HG03575 (cell line): ENCODE data around the gene DNAJC15.
A peak's percentile ranks its signal among the peaks of the same experiment; 100 is the strongest.
"Not testable (repeated sequence)": the region's sequence is repeated elsewhere in the genome, so short reads cannot be mapped to it uniquely, and the experiment has no call there.

Source experiments
- ATAC-seq: cut with Tn5 transposase; IDR thresholded peaks from one replicate; pipeline ENCODE4 v1.9.1; 2021; ENCODE audit not compliant: unreplicated experiment, insufficient number of reproducible peaks, low FRiP score; ENCODE audit errors: extremely low read depth

Gene DNAJC15

DNA sequence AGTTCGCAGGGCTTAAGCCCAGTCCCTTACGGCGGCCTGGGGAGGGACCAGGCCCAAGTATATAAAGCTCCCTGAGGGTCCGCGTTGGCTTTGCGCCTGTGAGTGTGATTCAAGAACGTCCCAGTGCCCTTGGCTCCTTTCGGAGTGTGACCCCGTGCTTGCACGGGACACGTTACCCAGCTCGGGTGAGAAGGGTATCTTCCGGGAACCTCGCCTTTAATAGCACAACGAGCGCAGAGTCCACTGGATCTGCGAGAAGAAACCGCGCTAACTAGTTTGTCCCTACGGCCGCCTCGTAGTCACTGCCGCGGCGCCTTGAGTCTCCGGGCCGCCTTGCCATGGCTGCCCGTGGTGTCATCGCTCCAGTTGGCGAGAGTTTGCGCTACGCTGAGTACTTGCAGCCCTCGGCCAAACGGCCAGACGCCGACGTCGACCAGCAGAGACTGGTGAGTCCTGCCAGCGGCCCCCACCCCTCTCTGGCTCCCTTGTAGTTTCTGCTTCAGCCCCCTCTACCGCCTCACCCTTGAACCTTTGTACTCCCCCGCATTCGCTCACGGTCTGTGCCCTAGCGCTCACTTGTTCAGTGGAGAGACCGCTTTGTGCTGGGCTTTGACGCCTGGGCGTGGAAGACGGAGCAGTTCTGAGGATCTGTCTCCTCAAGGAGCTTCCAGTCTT lies at the start of gene DNAJC15:
Gene DNAJC15 (plus strand): TSS at position 298 of the 675 bp plus-strand sequence. CDS start 41 bp downstream, at position 339.
- ATAC-seq: peak; percentile 46

DNA sequence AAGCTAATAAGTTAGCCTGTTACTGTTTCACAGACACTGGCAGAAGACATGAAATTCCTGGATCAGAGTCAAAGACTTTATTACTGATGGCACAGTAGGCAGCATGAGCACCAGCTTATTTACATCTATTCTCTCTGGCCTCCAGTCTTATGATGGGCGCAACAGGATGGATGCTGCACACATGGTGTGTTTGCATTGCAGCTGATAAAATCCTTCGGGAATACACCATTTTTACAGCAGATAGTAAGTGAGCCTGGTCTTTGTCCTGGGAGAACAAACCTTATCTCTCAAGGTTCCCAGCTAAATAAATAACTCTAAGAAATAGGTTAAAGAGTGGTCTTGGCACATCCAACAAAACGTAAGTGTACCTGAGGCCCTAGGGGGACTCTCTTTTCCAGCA lies 47.3 kb upstream of the DNAJC15 start:
- no peak for ATAC-seq

DNA sequence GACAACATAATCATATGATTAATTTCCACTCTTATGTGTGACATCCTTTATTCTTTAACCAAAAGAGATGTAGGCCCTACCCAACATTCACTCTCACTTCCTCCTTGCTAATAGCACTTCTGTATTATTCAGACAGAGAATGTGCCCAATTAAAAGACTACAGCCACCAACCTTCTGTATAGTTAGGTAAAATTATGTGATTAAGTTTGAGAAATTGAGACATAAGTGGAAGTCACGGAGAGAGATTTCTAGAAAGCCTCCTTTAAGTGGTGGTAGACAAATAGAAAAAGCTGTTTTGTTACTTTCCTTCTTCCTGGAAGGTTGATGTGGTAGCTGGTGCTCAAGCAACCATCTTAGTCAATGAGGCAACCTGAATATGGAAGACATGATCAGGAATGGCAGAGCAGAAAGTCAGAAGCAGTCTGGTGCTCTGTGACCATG lies 46.1 kb upstream of the DNAJC15 start:
- no peak for ATAC-seq

DNA sequence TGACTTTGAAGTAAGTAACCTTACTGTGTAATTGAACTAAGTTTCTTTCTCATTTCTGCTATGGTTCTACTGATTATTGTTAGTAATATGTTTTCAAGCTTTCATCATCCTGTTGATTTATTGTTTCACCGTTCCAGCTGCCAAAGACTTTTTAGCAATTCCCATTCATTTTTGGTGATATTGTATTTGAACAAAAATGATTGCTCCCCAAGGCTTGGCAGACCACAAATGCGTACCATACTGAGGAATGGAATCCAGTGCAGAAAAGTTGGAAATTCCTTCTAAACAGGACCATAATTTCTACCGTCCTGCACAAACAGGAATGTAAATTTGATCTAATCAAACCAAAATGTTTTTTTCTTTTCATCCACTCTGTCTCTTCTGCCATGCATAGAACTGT lies 42.1 kb upstream of the DNAJC15 start:
- no peak for ATAC-seq

DNA sequence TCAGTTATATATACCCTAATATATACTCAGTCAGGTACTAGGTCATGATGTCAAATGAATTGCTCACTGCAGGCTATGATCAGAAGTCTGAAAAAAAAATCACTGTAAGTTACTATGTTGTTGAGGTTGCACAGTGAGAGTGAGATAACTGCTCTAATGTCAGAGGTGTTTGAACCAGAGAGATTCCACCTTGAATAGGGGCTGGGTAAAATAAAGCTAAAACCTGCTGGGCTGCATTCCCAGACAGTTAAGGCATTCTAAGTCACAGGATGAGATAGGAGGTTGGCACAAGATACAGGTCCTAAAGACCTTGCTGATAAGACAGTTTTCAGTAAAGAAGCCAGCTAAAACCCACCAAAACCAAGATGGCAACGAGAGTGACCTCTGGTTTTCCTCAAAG lies 41.5 kb upstream of the DNAJC15 start:
- no peak for ATAC-seq

DNA sequence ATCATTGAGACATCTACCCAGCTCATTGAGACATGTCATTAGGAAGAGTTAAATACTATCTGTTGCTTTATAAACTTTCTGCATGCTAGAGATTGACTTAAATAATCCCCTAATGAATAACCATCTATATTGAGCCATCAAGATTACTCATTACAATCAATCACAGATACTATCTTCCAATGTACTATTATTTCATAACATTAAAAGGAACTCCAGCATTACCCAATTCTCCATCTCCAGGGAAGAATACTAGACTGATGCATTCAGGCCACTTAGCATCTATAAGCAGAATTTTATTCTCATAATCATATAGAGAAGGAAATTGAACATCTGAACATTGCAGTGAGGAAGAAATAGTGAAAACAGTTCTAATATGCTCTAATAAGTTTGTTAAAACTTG lies 39.4 kb upstream of the DNAJC15 start:
- no peak for ATAC-seq

DNA sequence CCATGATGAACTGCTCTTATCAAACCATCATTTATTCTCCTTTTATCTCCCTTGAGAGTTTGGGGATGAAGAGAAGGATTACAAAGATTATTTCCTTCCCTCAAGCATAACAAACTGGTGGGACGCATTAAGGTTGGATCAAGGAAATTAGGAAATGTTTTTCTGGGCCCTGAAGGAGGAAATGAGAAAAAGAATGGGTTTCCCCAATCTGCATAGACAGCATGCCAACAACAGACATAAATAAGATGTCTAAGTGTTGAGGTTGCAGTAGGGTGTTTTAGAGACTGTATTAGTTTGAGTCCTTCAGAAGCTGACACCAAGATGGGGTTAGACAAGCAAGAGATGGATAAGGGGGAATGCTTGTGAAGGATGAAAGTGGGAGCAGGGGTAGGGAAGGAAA lies 38.7 kb upstream of the DNAJC15 start:
- ATAC-seq: no peak

DNA sequence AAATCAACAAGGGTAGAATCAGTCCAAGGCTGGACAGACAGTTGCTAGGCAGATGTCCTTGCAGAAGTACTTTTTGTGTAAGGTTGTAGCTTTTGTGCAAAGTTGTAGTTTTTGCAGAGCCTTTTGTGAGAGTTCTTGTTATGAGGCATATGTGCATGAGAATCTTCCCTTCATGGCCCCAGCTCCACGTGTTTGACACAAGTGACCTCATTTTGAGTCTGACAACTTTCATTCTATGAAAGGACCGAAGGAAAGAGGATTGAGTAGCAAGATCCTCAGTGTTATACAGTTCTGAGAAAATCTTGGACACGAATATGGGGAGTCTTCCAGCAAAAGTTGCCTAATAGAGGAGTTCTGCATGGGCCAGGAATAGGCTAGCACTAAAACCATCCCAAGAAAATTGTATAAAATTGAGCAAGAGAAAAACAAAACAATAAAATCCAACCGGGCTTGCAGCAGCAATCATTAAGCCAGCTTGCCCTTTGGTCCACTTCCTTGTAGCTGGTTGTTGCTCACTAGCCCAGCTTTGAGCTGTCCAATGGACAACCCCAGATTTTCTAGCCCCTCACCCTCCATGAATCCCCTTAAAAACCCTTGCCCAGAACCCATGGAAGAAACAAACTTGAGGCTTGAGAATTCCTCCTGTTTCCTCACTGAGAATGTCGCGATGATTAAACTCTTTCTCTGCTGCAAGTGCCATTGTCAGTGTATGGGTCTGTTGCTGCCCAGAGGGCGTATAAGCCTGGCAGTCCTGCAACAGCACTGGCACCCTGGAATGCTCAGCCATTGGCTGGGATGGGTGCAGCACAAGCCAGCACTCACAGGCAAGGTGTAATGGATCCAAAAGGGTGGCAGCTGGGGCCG lies 37.8 kb upstream of the DNAJC15 start:
- ATAC-seq: no peak

DNA sequence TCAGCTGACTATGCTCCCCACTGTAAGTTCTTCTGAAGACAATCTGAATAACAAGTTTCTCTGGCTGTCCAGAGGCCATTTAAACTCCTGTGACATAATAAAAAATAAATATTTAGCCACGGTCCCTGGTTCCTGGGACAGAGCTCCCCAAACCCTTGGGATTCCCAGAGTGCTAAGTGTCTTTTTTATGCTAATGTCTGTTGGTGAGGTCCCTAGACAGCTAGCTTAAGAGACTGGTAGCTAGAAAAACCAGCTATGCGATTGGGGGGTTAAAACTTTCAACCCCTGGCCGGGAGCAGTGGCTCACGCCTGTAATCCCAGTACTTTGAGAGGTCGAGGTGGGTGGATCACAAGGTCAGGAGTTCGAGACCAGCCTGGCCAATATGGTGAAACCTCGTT lies 37.2 kb upstream of the DNAJC15 start:
- no peak for ATAC-seq

DNA sequence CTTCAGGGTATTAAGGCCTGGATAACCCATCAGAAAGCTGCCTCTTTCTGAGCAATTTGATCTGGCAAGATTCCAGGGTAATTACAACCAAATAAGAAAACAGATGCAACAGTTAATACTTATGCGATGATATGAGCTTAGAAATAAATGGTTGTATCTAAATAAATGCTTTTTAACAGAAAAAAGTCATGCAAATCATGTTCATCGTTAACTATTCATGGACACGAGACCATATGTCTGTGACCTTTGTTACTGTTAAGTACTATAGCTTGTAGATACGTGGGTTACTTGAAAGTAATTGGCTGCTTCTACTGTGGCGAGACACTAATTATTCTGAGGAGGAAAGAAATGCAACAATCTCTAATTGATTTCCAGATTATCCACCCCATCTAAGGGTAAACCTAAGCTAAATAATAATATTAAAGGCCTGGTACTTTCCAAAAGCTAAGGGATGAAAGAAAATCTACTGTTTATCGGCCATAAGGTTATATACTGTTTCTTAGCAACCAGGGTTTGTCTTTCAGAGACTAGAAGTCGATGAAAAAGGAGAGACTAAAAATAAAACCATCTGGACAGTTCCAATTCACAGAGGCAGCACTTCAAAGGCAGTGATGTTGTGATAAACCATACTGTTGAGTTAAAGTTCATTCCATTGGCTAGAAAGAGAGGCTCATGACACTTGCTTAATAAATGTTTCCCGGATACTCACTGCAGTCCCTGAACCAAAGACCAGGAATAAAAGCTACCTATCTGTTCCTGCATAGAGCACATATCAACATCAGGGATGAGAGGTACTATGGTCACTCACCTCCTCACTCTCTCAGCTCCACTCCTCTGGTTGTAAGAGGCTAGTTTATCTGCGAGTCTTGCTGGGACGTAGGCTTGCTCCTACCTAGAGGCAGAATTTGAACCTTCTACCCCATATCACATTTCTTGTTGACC lies 32.8 kb upstream of the DNAJC15 start:
- ATAC-seq: no peak

DNA sequence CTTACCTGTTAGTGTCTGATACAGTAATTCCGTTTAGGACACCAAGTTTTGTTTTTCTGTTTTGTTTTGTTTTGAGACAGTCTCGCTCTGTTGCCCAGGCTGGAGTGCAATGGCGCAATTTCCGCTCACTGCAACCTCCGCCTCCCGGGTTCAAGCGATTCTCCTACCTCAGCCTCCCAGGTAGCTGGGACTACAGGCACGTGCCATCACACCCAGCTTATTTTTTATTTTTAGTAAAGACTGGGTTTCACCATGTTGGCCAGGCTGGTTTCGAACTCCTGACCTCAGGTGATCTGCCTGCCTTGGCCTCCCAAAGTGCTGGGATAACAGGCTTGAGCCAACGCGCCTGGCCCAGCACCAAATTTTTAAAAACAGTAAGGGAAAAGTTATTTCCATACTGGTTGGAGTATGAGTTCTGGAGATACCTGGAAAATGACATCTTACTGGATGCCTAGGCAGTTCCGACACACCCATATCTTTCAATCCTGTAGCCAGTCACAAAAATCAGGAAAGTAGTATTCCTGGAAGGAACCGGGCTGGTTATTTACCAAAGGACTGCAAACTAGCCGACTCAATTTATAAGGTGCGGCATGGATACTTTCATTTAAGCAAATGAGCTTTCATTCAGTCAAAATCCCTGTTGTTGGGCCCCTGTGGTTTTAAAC lies 32.0 kb upstream of the DNAJC15 start:
- not testable (repeated sequence) for ATAC-seq

DNA sequence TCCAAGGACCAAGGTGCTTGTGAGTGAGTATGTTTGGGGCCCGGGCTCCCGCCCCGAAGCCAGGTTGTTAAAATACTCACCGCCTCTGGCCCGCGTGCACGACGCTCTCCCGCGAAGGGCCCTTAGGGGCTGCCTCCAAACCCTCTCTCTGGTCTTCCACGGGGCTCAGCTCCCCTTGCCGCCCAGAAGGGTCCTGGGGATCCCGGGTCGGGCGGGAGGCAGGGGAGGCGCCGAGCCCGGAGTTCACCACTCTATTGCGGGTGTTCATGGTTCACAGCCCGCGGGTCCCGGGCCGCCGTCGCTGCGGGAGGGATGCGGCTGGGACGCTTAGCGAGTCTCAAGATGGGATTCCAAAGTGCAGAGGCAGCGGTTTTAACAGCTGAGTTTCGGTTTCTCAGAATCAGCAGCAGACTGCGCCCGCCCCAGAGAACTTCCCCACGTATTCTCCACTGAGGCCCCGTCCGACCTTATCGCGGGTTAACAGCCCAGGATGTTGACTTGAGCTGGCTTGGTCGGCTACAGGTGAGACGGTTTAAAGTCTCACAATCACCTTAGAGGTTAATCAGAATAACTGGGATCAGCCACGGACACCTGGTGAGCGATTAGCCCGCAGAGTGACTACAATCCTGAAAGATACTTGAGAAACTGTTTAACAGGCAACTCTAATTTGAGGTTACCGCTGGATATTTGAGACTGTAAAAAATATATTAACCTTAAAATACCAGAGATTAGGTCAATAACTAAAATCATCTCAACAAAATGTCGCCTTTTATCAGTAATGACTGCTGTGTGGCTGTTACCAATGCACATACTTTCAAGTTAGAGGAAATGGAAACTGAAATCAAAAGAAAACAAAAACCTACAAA lies 31.3 kb upstream of the DNAJC15 start, which contains the start of gene EPSTI1:
Gene EPSTI1 (minus strand): TSS at position 344 of the 866 bp plus-strand sequence. CDS start 76 bp downstream, at position 268.
- peak; percentile 47 for ATAC-seq

DNA sequence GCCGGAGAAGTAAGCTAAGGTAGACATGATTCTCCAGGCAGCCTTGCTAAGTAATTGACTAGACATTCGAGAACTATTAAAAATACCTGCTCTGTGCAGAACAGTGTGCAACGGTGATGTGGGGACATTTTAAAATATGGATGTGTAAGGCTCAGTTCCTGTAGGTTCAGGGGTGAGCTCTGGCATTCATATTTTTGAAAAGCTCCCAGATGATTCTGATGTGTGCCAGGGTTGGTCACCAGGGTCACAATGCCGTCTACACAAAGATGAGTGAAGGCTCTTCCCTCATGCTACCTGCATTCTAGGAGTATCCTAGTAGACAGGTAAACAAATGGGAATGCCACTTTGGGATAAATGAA lies 30.6 kb upstream of the DNAJC15 start:
- ATAC-seq: no peak

DNA sequence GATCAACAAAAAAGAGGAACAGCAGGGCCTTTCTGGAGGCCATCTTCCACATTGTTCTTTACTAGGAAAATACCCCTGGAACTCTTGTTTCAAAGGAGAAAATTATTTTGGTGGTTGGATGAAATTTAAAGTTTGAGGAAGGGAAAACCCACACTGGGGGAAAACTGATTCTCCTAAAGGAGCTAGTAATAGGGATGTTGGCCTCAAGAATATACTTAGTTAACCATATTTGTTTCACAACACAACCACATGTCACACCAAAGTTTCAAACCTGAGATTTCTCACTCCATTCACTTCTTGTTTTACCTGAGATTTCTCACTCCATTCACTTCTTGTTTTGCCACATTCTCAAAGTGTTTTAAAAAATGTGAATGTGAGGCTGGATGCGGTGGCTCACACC lies 28.5 kb upstream of the DNAJC15 start:
- ATAC-seq: no peak

DNA sequence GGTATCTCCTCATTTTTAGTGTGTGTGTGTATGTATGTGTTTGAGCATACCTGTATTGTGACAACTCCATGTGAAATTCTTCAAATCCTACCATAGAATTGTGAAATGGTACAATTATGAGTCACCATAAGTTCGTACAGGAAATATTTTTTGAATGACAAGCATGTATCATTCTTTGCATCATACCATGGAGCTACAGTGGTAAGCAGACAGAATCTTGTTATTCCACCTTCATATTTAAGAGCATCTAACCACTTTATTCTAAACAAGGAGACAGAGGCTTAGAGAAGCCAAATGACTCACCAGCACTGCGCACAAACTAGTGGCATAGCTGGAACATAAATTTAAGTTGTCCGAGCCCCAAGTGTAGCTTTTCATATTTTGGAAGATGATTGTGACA lies 26.8 kb upstream of the DNAJC15 start:
- no peak for ATAC-seq

DNA sequence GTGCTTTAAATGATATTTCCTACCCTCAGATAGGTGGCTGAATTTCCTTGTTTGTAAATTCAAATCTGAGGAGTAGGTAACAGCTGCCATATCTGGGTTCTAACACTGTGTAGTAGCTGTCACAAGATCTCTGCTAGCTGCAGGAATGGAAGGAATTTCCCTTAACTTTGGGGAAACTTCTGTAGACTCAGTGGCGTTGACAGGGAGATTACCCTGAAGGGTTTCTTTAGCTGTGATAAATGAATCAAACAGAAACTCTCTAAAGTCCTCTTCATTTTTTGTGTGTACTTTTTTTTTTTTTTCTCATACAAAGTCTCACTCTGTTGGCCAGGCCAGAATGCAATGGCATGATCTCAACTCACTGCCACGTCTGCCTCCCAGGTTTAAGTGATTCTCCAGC lies 26.0 kb upstream of the DNAJC15 start:
- ATAC-seq: no peak

DNA sequence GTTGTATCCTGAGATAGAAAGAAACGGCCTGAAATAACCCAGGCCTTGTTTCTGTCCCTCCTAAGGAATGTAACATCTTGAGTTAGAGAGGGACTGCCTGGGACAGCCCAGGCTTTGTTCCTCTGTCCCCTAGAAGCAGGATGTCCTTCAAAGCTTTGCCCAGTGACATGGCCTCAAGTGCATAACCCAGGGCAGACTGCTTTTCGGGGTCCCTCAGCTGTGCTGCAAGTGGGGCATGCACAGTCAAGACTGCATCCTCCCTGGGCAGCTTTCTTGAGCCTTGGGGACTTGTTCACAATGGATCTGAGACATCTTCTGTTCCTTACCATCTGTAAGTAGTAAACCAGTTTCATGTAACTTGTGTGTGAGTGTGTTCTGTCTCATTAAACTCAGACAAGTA lies 23.9 kb upstream of the DNAJC15 start:
- no peak for ATAC-seq

DNA sequence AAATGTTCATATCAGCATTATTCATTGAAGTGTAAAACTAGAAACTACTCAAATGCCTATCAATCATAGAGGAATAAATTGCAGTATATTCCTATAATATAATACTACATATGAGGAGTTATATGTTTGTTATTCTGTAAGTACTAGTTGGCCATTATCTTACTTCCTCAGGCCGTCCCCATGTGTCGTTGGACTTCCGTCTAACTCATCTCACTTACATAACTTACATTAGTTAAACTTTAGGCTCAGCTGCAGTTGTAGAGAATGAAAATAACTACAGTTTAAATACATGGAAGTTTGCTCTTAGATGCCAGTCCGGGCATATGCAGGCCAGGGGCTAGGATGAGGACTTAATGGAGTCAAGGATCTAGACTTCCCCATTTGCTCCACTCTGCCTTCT lies 22.7 kb upstream of the DNAJC15 start:
- no peak for ATAC-seq
